ENCODE data around the gene OAF.

DNA sequence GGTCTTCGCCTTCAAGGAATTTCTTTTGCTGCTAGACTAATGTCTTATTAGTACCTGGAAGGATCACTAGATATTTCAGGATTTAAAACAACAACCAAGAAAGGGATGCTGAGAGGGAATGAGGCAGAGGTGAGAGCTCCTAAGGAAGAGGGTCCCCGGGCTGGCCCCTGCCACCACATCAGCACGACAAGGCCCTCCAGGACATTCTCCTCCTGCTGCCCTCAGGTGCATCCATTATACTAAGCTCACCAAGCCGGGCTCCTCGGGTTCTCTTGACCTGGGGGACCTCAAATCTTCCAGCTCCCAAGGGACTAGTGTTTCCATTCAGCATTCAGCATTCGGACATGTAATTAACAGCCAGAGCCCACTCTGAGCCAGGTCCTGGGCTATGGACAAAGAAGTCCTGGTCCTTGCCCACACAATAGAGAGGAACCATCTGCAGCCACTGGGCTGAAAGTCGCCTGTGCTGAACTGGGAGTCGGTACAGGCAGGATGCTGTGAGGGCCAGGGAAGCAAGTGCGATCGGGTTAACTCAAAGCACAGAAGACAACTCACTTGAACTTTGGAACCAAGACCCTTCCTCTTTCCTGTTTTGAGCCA lies 29.4 kb upstream of the OAF start:
- TF ChIP-seq, protein P1, sequence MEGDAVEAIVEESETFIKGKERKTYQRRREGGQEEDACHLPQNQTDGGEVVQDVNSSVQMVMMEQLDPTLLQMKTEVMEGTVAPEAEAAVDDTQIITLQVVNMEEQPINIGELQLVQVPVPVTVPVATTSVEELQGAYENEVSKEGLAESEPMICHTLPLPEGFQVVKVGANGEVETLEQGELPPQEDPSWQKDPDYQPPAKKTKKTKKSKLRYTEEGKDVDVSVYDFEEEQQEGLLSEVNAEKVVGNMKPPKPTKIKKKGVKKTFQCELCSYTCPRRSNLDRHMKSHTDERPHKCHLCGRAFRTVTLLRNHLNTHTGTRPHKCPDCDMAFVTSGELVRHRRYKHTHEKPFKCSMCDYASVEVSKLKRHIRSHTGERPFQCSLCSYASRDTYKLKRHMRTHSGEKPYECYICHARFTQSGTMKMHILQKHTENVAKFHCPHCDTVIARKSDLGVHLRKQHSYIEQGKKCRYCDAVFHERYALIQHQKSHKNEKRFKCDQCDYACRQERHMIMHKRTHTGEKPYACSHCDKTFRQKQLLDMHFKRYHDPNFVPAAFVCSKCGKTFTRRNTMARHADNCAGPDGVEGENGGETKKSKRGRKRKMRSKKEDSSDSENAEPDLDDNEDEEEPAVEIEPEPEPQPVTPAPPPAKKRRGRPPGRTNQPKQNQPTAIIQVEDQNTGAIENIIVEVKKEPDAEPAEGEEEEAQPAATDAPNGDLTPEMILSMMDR (IDR thresholded peaks at IDR 0.05): no peak
- TF ChIP-seq POLR2A (IDR thresholded peaks at IDR 0.05): no peak
- no peak for TF ChIP-seq POLR2AphosphoS5 (IDR thresholded peaks at IDR 0.05)
